GM23248 (cell line): ENCODE results near the gene PREB. TPM values are rescaled to one million over a fixed set of nuclear protein-coding genes. Genes with fewer than 3 reads are reported as not detected.

Experiments used
- DNase-seq: peaks from one replicate; pipeline ENCODE4 v3.0.0-alpha.2; 2015
- H2AFZ ChIP-seq: fragments of 200-600 bp; sonication (generic); 2 replicates; pipeline ENCODE4 v1.6.1; 2016; ENCODE audit warnings: antibody characterized with exemption
- H3F3A ChIP-seq: fragments of 200-600 bp; sonication (generic); 2 replicates; pipeline ENCODE4 v1.6.1; 2016; ENCODE audit warnings: mild to moderate bottlenecking, antibody characterized with exemption, mixed run types; ENCODE audit not compliant: insufficient read depth
- H3K27ac ChIP-seq: fragments of 200-600 bp; sonication (generic); 2 replicates; pipeline ENCODE4 v1.5.1; 2016; ENCODE audit warnings: mild to moderate bottlenecking
- H3K27me3 ChIP-seq: fragments of 200-600 bp; sonication (generic); replicated peaks from 2 replicates; pipeline ENCODE4 v1.6.1; 2016; ENCODE audit warnings: mild to moderate bottlenecking; ENCODE audit not compliant: insufficient read depth
- H3K36me3 ChIP-seq: fragments of 200-600 bp; sonication (generic); 2 replicates; pipeline ENCODE4 v1.6.1; 2016; ENCODE audit warnings: low read depth, mild to moderate bottlenecking
- H3K4me1 ChIP-seq: fragments of 200-600 bp; sonication (generic); 2 replicates; pipeline ENCODE4 v1.6.1; 2016; ENCODE audit warnings: mild to moderate bottlenecking; ENCODE audit not compliant: insufficient read depth
- H3K4me2 ChIP-seq: fragments of 200-600 bp; sonication (generic); one replicate; pipeline ENCODE4 v1.6.1; 2016; ENCODE audit warnings: mild to moderate bottlenecking; ENCODE audit not compliant: unreplicated experiment
- H3K4me3 ChIP-seq: fragments of 200-600 bp; sonication (generic); 2 replicates; pipeline ENCODE4 v1.5.1; 2016; ENCODE audit warnings: mild to moderate bottlenecking
- H3K79me2 ChIP-seq: fragments of 200-600 bp; sonication (generic); 2 replicates; pipeline ENCODE4 v1.6.1; 2016; ENCODE audit warnings: mild to moderate bottlenecking; ENCODE audit not compliant: insufficient read depth
- H3K9ac ChIP-seq: fragments of 200-600 bp; sonication (generic); 2 replicates; pipeline ENCODE4 v1.6.1; 2016; ENCODE audit warnings: mild to moderate bottlenecking
- H3K9me2 ChIP-seq: fragments of 200-600 bp; sonication (generic); 2 replicates; pipeline ENCODE4 v1.6.1; 2016; ENCODE audit warnings: mixed run types, mild to moderate bottlenecking, moderate library complexity; ENCODE audit not compliant: insufficient read depth
- H3K9me3 ChIP-seq: fragments of 200-600 bp; sonication (generic); one replicate; pipeline ENCODE4 v1.6.1; 2017; ENCODE audit warnings: low read depth
- H4K20me1 ChIP-seq: fragments of 200-600 bp; sonication (generic); 2 replicates; pipeline ENCODE4 v1.6.0; 2016; ENCODE audit not compliant: insufficient read depth
- EZH2 ChIP-seq: fragments of 200-600 bp; sonication (generic); IDR thresholded peaks from 2 replicates; pipeline ENCODE4 v1.6.1; 2018; ENCODE audit warnings: antibody characterized with exemption, mild to moderate bottlenecking; ENCODE audit not compliant: insufficient read depth, poor library complexity, severe bottlenecking
- EZH2phosphoT487 ChIP-seq: fragments of 200-600 bp; sonication (generic); IDR thresholded peaks from 2 replicates; pipeline ENCODE4 v1.6.1; 2018; ENCODE audit warnings: antibody characterized with exemption, moderate library complexity, mild to moderate bottlenecking, low read depth; ENCODE audit not compliant: insufficient read depth
- WGBS, 2 experiments: methylation state at CpG; one replicate each; pipeline ENCODE4 v1.1.6; 2015 to 2017; ENCODE audit warnings: low lambda C conversion rate in 2 of 2, low coverage in 1 of 2; ENCODE audit errors: missing lambda C conversion rate in 2 of 2; 5-methylcytosine and 5-hydroxymethylcytosine counted together
- in situ Hi-C: fragments of 300-500 bp; cut with MboI; formaldehyde crosslinking; loops from 2 replicates; pipeline ENCODE4 v1.15.0; 2020
- polyA plus RNA-seq: library from polyadenylated mRNA; unstranded; fragments of >200 nt; fragmentation: Nextera tagmentation; extraction: Ambion mirVana; gene quantifications from 2 replicates; pipeline ENCODE4 v1.2.1, GENCODE V29; 2016
- total RNA-seq: library from RNA; depleted of rRNA; stranded (reverse); fragments of >200 nt; shearing (Covaris generic); gene quantifications from 2 replicates; pipeline ENCODE4 v1.2.3, GENCODE V29; 2014

PREB gene
- total and polyA plus RNA-seq, 2 experiments from 2014 or later, result 45.0 to 52.2 TPM

GRCh38 chr2:27150639-27151230 is 16.3 kb upstream of the PREB start:
- H3K27ac ChIP-seq, result no peak overlapping the region
- no peak overlapping the region for H3K9ac ChIP-seq
- no peaks in the 10 kb centered on the region for H3K4me1 ChIP-seq
- H3K4me2 ChIP-seq, result no peak overlapping the region
- in situ Hi-C loops, result no loop called here
- no peaks in the 10 kb centered on the region for H3K9me2 ChIP-seq
- no peaks in the 10 kb centered on the region for H3K9me3 ChIP-seq
- DNase-seq, result no peak
- no peak overlapping the region for H2AFZ ChIP-seq
- no peaks in the 10 kb centered on the region for H4K20me1 ChIP-seq
- 63 to 69% methylated on average over 8 of the region's 8 CpGs for WGBS, 2 experiments
- TF ChIP-seq EZH2phosphoT487 (no peak), EZH2 (no peak)
- H3K36me3 ChIP-seq, result no peaks in the 10 kb centered on the region
- H3K79me2 ChIP-seq, result no peaks in the 10 kb centered on the region
- H3F3A ChIP-seq, result no peaks in the 10 kb centered on the region
- 0 out of 2 replicates have a peak, but pooled peaks cover 3% of the 10 kb centered on the region for H3K27me3 ChIP-seq
- no peak overlapping the region for H3K4me3 ChIP-seq

DNA sequence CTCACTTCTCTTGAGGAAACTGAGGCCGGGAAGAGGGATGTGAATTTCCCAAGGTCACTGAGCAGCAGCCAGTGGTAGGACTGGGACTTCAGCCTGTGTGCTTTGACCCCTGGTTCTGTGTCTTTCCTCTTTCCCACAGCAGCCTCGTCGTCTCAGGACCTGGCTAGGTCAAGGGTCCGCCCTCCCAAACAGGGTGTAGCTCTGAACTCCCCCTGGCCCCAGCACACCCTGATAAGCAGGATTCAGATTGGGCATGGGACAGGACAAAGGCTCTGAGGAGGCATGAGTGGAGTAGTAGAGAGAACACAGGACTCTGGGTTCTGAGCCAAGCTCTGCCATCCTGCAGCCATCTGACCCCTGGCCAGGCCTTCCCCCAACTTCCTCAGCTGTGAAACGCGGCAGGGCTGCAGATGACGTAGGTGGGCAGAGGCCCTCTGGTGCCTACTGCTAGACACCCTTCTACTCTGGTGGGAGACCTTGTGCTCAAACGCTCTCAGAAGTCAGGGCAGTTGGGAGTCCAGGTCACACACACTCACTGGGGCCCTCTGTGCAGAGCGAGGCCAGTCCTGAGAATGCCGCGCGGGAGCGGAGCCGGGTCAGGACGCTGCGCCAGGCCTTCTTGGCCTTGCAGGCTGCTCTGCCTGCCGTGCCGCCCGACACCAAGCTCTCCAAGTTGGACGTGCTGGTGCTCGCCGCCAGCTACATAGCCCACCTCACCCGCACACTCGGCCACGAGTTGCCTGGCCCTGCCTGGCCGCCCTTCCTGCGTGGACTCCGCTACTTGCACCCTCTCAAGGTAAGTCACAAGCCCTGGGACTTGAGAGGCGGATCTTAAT is 15.4 kb upstream of the PREB start:
- Histone ChIP-seq H3K4me3 (no peak overlapping the region), H3K4me2 (no peak overlapping the region), H3K27ac (no peak overlapping the region), H3F3A (no peaks in the 10 kb centered on the region), H3K79me2 (no peaks in the 10 kb centered on the region), H3K9ac (no peak overlapping the region), H3K27me3 (0 out of 2 replicates have a peak, but pooled peaks cover 3% of the 10 kb centered on the region), H4K20me1 (no peaks in the 10 kb centered on the region), H3K4me1 (no peaks in the 10 kb centered on the region), H2AFZ (no peak overlapping the region), H3K9me3 (no peaks in the 10 kb centered on the region), H3K9me2 (no peaks in the 10 kb centered on the region), H3K36me3 (no peaks in the 10 kb centered on the region)
- no peak for DNase-seq
- no peak for TF ChIP-seq EZH2phosphoT487
- TF ChIP-seq EZH2, result no peak
- in situ Hi-C loops, result no loop called here
- 78 to 82% methylated on average over 28 to 29 of the region's 29 CpGs for WGBS, 2 experiments

DNA sequence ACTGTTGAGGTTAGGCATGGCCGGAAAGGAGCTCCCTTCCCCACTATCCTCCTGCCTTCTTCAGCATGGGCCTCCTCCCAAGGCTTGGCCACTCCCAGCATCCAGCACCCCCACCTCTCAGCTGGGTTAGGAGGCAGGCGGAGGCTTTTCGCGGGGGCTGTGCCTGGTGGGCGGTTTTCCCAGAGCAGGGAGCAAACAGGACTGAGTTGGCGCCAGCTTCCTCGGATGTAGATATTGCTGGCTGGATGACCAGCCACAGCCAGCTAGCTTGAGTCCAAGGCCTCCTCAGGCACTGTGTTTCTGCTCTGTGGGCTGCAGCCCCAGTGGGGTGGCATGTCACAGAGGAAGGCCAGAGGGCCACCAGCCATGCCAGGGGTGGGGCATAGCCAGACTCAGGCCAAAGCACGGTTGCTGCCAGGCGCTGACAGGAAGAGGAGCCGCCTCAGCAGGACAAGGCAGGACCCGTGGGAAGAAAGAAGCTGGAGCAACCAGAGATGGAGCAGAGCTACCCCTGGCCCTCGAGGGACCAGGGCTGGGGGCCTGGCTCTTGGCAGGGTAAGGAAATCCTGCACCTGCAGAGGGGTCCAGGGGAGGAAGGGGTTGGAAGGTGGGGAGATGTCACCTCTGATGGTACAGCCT is 14.5 kb upstream of the PREB start, which contains the start of gene TCF23:
TSS of gene TCF23 (plus strand) at position 204 of the 639 bp plus-strand sequence. CDS start at position 334, 130 bp downstream.
- H3K27me3 ChIP-seq, result 0 out of 2 replicates have a peak, but pooled peaks cover 5% of the 10 kb centered on the region
- in situ Hi-C loops, result no loop called here
- H3K9me3 ChIP-seq, result no peaks in the 10 kb centered on the region
- no peak for DNase-seq
- H3K79me2 ChIP-seq, result no peaks in the 10 kb centered on the region
- no peaks in the 10 kb centered on the region for H3K9me2 ChIP-seq
- H3K4me1 ChIP-seq, result no peaks in the 10 kb centered on the region
- H3K4me2 ChIP-seq, result no peak within 1 kb of the TSS
- WGBS, 2 experiments, result 60 to 63% methylated on average over 12 of the region's 12 CpGs
- no peak within 1 kb of the TSS for H3K9ac ChIP-seq
- TF ChIP-seq EZH2, result no peak
- TF ChIP-seq EZH2phosphoT487, result no peak
- H4K20me1 ChIP-seq, result no peaks in the 10 kb centered on the region
- no peak within 1 kb of the TSS for H2AFZ ChIP-seq
- no peak within 1 kb of the TSS for H3K27ac ChIP-seq
- no peak within 1 kb of the TSS for H3K4me3 ChIP-seq
- no peaks in the 10 kb centered on the region for H3F3A ChIP-seq
- H3K36me3 ChIP-seq, result no peaks in the 10 kb centered on the region

GRCh38 chr2:27147935-27148334 is 13.5 kb upstream of the PREB start:
- Histone ChIP-seq H3K36me3 (no peaks in the 10 kb centered on the region), H3K27me3 (peaks cover 12% of the 10 kb centered on the region), H4K20me1 (no peaks in the 10 kb centered on the region), H3K27ac (no peak overlapping the region), H3K4me1 (no peaks in the 10 kb centered on the region), H3K9ac (no peak overlapping the region), H3F3A (no peaks in the 10 kb centered on the region), H3K9me3 (no peaks in the 10 kb centered on the region), H3K4me2 (no peak overlapping the region), H3K79me2 (no peaks in the 10 kb centered on the region), H2AFZ (no peak overlapping the region), H3K9me2 (no peaks in the 10 kb centered on the region), H3K4me3 (no peak overlapping the region)
- in situ Hi-C loops, result no loop called here
- DNase-seq, result no peak
- WGBS, 2 experiments, result 75 to 82% methylated on average over 8 of the region's 8 CpGs
- no peak for TF ChIP-seq EZH2phosphoT487
- no peak for TF ChIP-seq EZH2
